ENCODE results near the gene CNTLN. TPM values are rescaled to one million over a fixed set of nuclear protein-coding genes. Genes with fewer than 3 reads are reported as not detected.
"Not testable (repeated sequence)": the region's sequence is repeated elsewhere in the genome, so short reads cannot be mapped to it uniquely, and the experiment has no call there.

The CNTLN gene
- total RNA-seq, 1 experiment from 2014 or later, result 18.3 TPM

GRCh38 chr9:17328331-17328730 lies 193.5 kb downstream of the CNTLN start:
- Histone ChIP-seq H3K9me2 (replicated peaks; ENCODE audit: insufficient read depth, low read length) (no peaks in the 10 kb centered on the region), H3K4me3 (ENCODE audit: low read length) (no peak overlapping the region), H3K27me3 (ENCODE audit: low read length) (no peaks in the 10 kb centered on the region), H3K36me3 (ENCODE audit: insufficient read depth, low read length) (peaks cover 3% of the 10 kb centered on the region; the same call in 1 of the 2 replicates), H3K27ac (ENCODE audit: low read length) (no peak overlapping the region), H3K4me1 (ENCODE audit: low read length) (peaks cover 8% of the 10 kb centered on the region), H3K4me2 (ENCODE audit: low read depth, low read length, poor library complexity, severe bottlenecking) (no peak overlapping the region), H4K20me1 (ENCODE audit: insufficient read depth, low read depth, low read length) (no peaks in the 10 kb centered on the region), H2AFZ (ENCODE audit: low read length) (no peak overlapping the region), H3K79me2 (ENCODE audit: low read length) (no peaks in the 10 kb centered on the region), H3K9ac (ENCODE audit: low read length) (no peak overlapping the region), H3K9me3 (ENCODE audit: low read length) (no peaks in the 10 kb centered on the region)
- no peak for DNase-seq

DNA sequence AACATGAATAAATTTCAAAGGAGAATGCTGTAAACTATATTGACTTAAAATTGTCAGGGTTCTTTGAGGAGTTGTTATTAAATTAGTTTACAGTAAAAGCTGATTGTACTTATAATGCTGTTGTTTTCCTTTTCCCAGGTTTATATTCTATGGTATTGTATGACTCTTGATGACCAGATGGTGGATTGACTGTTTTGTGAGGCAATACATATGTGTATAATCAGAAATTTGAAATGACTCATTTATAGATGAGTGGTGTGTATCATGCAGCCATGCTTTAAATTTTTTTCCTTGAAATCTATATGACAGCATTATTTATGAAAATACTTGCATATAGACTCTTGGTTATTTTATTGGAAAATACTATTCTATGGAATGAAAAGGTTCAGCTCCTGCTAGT lies 195.3 kb downstream of the CNTLN start:
- no peak for DNase-seq
- Histone ChIP-seq H3K9me3 (ENCODE audit: low read length) (no peaks in the 10 kb centered on the region), H3K4me2 (ENCODE audit: low read depth, low read length, poor library complexity, severe bottlenecking) (no peak overlapping the region), H3K9ac (ENCODE audit: low read length) (no peak overlapping the region), H3K9me2 (replicated peaks; ENCODE audit: insufficient read depth, low read length) (no peaks in the 10 kb centered on the region), H3K27ac (ENCODE audit: low read length) (no peak overlapping the region), H3K4me1 (ENCODE audit: low read length) (peaks cover 16% of the 10 kb centered on the region), H2AFZ (ENCODE audit: low read length) (no peak overlapping the region), H3K27me3 (ENCODE audit: low read length) (no peaks in the 10 kb centered on the region), H4K20me1 (ENCODE audit: insufficient read depth, low read depth, low read length) (no peaks in the 10 kb centered on the region), H3K36me3 (ENCODE audit: insufficient read depth, low read length) (peaks cover 6% of the 10 kb centered on the region; the same call in 1 of the 2 replicates), H3K4me3 (ENCODE audit: low read length) (no peak overlapping the region), H3K79me2 (ENCODE audit: low read length) (no peaks in the 10 kb centered on the region)

GRCh38 chr9:17332115-17332514 lies 197.3 kb downstream of the CNTLN start:
- no peak overlapping the region for H3K9ac ChIP-seq (ENCODE audit: low read length)
- no peak overlapping the region for H3K4me3 ChIP-seq (ENCODE audit: low read length)
- no peaks in the 10 kb centered on the region for H3K9me3 ChIP-seq (ENCODE audit: low read length)
- H3K9me2 ChIP-seq (replicated peaks; ENCODE audit: insufficient read depth, low read length), result no peaks in the 10 kb centered on the region
- DNase-seq, result no peak
- H3K4me1 ChIP-seq (ENCODE audit: low read length), result peaks cover 16% of the 10 kb centered on the region
- H2AFZ ChIP-seq (ENCODE audit: low read length), result no peak overlapping the region
- H3K79me2 ChIP-seq (ENCODE audit: low read length), result no peaks in the 10 kb centered on the region
- H3K27ac ChIP-seq (ENCODE audit: low read length), result no peak overlapping the region
- H3K4me2 ChIP-seq (ENCODE audit: low read depth, low read length, poor library complexity, severe bottlenecking), result no peak overlapping the region
- peaks cover 6% of the 10 kb centered on the region; the same call in 1 of the 2 replicates for H3K36me3 ChIP-seq (ENCODE audit: insufficient read depth, low read length)
- no peaks in the 10 kb centered on the region for H3K27me3 ChIP-seq (ENCODE audit: low read length)
- H4K20me1 ChIP-seq (ENCODE audit: insufficient read depth, low read depth, low read length), result no peaks in the 10 kb centered on the region

DNA sequence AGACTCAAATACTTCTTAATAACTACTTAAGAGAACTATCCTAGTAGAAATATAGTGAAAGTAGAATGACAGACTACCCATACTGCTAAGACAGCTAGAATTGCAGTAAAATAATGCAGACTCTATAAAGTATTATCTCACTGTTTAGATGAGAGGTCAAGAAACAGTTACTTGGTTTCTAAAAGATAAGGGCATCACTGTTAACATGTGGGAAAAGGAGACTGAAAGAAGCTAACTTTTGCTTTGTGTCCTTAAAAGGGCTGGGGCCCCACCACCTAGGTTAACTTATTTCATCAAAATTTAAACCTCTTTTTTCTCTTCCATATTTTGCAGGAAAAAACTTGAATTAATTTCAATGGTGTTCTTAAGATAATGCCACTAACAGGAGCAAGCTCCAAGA lies 204.3 kb downstream of the CNTLN start:
- Histone ChIP-seq H3K27ac (ENCODE audit: low read length) (no peak overlapping the region), H3K4me3 (ENCODE audit: low read length) (no peak overlapping the region), H3K4me1 (ENCODE audit: low read length) (peaks cover 4% of the 10 kb centered on the region), H4K20me1 (ENCODE audit: insufficient read depth, low read depth, low read length) (no peaks in the 10 kb centered on the region), H3K9me2 (replicated peaks; ENCODE audit: insufficient read depth, low read length) (no peaks in the 10 kb centered on the region), H2AFZ (ENCODE audit: low read length) (no peak overlapping the region), H3K4me2 (ENCODE audit: low read depth, low read length, poor library complexity, severe bottlenecking) (no peak overlapping the region), H3K79me2 (ENCODE audit: low read length) (no peaks in the 10 kb centered on the region), H3K27me3 (ENCODE audit: low read length) (no peaks in the 10 kb centered on the region), H3K9me3 (ENCODE audit: low read length) (no peaks in the 10 kb centered on the region), H3K9ac (ENCODE audit: low read length) (no peak overlapping the region), H3K36me3 (ENCODE audit: insufficient read depth, low read length) (peaks cover 6% of the 10 kb centered on the region; the same call in 1 of the 2 replicates)
- no peak for DNase-seq

DNA sequence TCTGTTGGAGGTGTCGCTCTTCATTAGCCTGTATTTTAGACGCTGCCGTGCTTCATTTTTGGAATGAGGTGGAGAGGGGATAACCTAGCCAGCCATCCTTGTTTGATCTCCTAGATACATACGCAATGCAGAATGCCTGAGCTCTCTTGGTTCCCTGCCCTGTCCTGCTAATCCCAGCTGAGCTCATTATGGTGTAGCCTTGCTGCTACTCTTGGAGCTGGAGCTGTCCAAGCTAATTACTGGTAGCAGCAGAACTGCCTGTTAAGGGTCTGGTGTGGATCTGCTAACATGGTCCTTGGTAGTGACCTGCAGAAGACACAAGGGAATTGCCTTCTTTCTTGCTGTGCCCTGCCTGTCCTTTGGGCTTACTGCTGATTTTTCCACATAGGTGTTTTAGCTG lies 207.9 kb downstream of the CNTLN start:
- no peak overlapping the region for H3K9ac ChIP-seq (ENCODE audit: low read length)
- H3K27ac ChIP-seq (ENCODE audit: low read length), result no peak overlapping the region
- H3K4me3 ChIP-seq (ENCODE audit: low read length), result no peak overlapping the region
- no peaks in the 10 kb centered on the region for H3K79me2 ChIP-seq (ENCODE audit: low read length)
- H3K9me3 ChIP-seq (ENCODE audit: low read length), result no peaks in the 10 kb centered on the region
- DNase-seq, result no peak
- H3K4me1 ChIP-seq (ENCODE audit: low read length), result peaks cover 4% of the 10 kb centered on the region
- H4K20me1 ChIP-seq (ENCODE audit: insufficient read depth, low read depth, low read length), result no peaks in the 10 kb centered on the region
- H3K9me2 ChIP-seq (replicated peaks; ENCODE audit: insufficient read depth, low read length), result no peaks in the 10 kb centered on the region
- H2AFZ ChIP-seq (ENCODE audit: low read length), result no peak overlapping the region
- H3K36me3 ChIP-seq (ENCODE audit: insufficient read depth, low read length), result peaks cover 15% of the 10 kb centered on the region; the same call in 1 of the 2 replicates
- no peaks in the 10 kb centered on the region for H3K27me3 ChIP-seq (ENCODE audit: low read length)
- no peak overlapping the region for H3K4me2 ChIP-seq (ENCODE audit: low read depth, low read length, poor library complexity, severe bottlenecking)

DNA sequence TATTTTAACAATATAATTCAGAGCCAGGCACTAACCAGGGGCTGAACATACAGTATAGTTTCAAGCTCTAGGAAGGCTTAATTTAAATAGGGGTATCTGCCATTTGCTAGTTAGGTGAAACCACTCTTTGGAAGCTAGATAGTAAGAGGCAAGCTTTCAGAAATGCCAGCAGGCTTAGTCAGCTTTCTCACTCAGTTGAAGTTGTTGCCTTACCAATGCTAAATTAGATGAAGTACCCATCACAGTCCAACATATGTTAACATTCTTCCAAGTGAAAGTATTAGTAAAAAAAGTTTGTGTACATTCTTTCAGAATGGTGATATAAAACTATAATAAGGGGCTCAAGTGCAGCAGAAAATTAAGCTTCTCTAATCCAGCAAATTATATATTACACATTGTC lies 215.0 kb downstream of the CNTLN start:
- H2AFZ ChIP-seq (ENCODE audit: low read length), result no peak overlapping the region
- no peak overlapping the region for H3K4me2 ChIP-seq (ENCODE audit: low read depth, low read length, poor library complexity, severe bottlenecking)
- no peaks in the 10 kb centered on the region for H3K27me3 ChIP-seq (ENCODE audit: low read length)
- H3K27ac ChIP-seq (ENCODE audit: low read length), result no peak overlapping the region
- no peaks in the 10 kb centered on the region for H3K9me3 ChIP-seq (ENCODE audit: low read length)
- H4K20me1 ChIP-seq (ENCODE audit: insufficient read depth, low read depth, low read length), result no peaks in the 10 kb centered on the region
- DNase-seq, result no peak
- no peak overlapping the region for H3K4me3 ChIP-seq (ENCODE audit: low read length)
- H3K9ac ChIP-seq (ENCODE audit: low read length), result no peak overlapping the region
- H3K4me1 ChIP-seq (ENCODE audit: low read length), result peaks cover 9% of the 10 kb centered on the region; the same call in 1 of the 2 replicates
- no peaks in the 10 kb centered on the region for H3K9me2 ChIP-seq (replicated peaks; ENCODE audit: insufficient read depth, low read length)
- H3K36me3 ChIP-seq (ENCODE audit: insufficient read depth, low read length), result peaks cover 7% of the 10 kb centered on the region; the same call in 1 of the 2 replicates
- H3K79me2 ChIP-seq (ENCODE audit: low read length), result no peaks in the 10 kb centered on the region

DNA sequence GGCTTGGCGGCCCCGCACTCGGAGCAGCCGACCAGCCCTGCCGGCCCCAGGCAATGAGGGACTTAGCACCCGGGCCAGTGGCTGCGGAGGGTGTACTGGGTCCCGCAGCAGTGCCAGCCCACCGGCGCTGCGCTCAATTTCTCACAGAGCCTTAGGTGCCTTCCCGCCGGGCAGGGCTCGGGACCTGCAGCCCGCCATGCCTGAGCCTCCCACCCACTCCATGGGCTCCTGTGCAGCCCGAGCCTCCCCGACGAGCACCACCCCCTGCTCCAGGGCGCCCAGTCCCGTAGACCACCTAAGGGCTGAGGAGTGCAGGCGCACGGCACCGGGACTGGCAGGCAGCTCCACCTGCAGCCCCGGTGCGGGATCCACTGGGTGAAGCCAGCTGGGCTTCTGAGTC lies 219.2 kb downstream of the CNTLN start:
- not testable (repeated sequence) for H3K4me3 ChIP-seq (ENCODE audit: low read length); H3K79me2 ChIP-seq (ENCODE audit: low read length); H3K9ac ChIP-seq (ENCODE audit: low read length); H2AFZ ChIP-seq (ENCODE audit: low read length); H3K4me1 ChIP-seq (ENCODE audit: low read length); H3K27me3 ChIP-seq (ENCODE audit: low read length); H4K20me1 ChIP-seq (ENCODE audit: insufficient read depth, low read depth, low read length); H3K4me2 ChIP-seq (ENCODE audit: low read depth, low read length, poor library complexity, severe bottlenecking); H3K36me3 ChIP-seq (ENCODE audit: insufficient read depth, low read length); H3K27ac ChIP-seq (ENCODE audit: low read length); DNase-seq; H3K9me2 ChIP-seq (replicated peaks; ENCODE audit: insufficient read depth, low read length); H3K9me3 ChIP-seq (ENCODE audit: low read length)

- Histone ChIP-seq H3K4me3 (ENCODE audit: low read length) (no peak overlapping the region), H3K27me3 (ENCODE audit: low read length) (no peaks in the 10 kb centered on the region), H3K4me1 (ENCODE audit: low read length) (no peaks in the 10 kb centered on the region), H3K9me3 (ENCODE audit: low read length) (no peaks in the 10 kb centered on the region), H3K79me2 (ENCODE audit: low read length) (peaks cover 4% of the 10 kb centered on the region; the same call in 1 of the 2 replicates), H2AFZ (ENCODE audit: low read length) (no peak overlapping the region), H3K36me3 (ENCODE audit: insufficient read depth, low read length) (no peaks in the 10 kb centered on the region; the same call in 1 of the 2 replicates), H3K9ac (ENCODE audit: low read length) (no peak overlapping the region), H3K9me2 (replicated peaks; ENCODE audit: insufficient read depth, low read length) (no peaks in the 10 kb centered on the region), H3K4me2 (ENCODE audit: low read depth, low read length, poor library complexity, severe bottlenecking) (no peak overlapping the region), H3K27ac (ENCODE audit: low read length) (no peak overlapping the region), H4K20me1 (ENCODE audit: insufficient read depth, low read depth, low read length) (no peaks in the 10 kb centered on the region)
- DNase-seq, result no peak
These were observed 226.5 kb downstream of the CNTLN start for GRCh38 chr9:17361378-17361777.

- H3K9me3 ChIP-seq (ENCODE audit: low read length), result no peaks in the 10 kb centered on the region
- no peak overlapping the region for H3K4me2 ChIP-seq (ENCODE audit: low read depth, low read length, poor library complexity, severe bottlenecking)
- no peaks in the 10 kb centered on the region for H3K27me3 ChIP-seq (ENCODE audit: low read length)
- no peaks in the 10 kb centered on the region for H3K4me1 ChIP-seq (ENCODE audit: low read length)
- H3K79me2 ChIP-seq (ENCODE audit: low read length), result peaks cover 4% of the 10 kb centered on the region; the same call in 1 of the 2 replicates
- H3K9me2 ChIP-seq (replicated peaks; ENCODE audit: insufficient read depth, low read length), result no peaks in the 10 kb centered on the region
- H3K9ac ChIP-seq (ENCODE audit: low read length), result no peak overlapping the region
- no peak overlapping the region for H3K4me3 ChIP-seq (ENCODE audit: low read length)
- H3K36me3 ChIP-seq (ENCODE audit: insufficient read depth, low read length), result 0 out of 2 replicates have a peak, but pooled peaks cover 3% of the 10 kb centered on the region
- H2AFZ ChIP-seq (ENCODE audit: low read length), result no peak overlapping the region
- H3K27ac ChIP-seq (ENCODE audit: low read length), result no peak overlapping the region
- no peak for DNase-seq
- H4K20me1 ChIP-seq (ENCODE audit: insufficient read depth, low read depth, low read length), result no peaks in the 10 kb centered on the region
These were observed 232.2 kb downstream of the CNTLN start for GRCh38 chr9:17367035-17367434.
